Activated CD4-positive, alpha-beta T cell treated with anti-CD3 and anti-CD28 coated beads, Interleukin-2, Interleukin-6, amounts not matched to agents 100 ng/mL and 50 ng/mL, durations not matched to agents 16 hours and 8 hours (primary cell): Measurements from ENCODE around the gene BBOF1.
"Not testable (repeated sequence)": the region's sequence is repeated elsewhere in the genome, so short reads cannot be mapped to it uniquely, and the experiment has no call there.

ENCODE experiments used
- DNase-seq: peaks from one replicate; pipeline ENCODE4 v3.0.0-alpha.2; 2020

BBOF1 gene

GRCh38 chr14:74018586-74019407 lies at the start of gene BBOF1, which contains the start of gene ENTPD5:
Gene BBOF1, plus strand, starts transcription at chr14:74019349. Its CDS starts 130 bp downstream, at chr14:74019479.
Gene ENTPD5, minus strand, starts transcription at chr14:74019288. Its CDS starts 31,186 bp downstream, at chr14:73988102.
- peak; percentile 89 for DNase-seq

GRCh38 chr14:73973497-73973896 lies 45.7 kb upstream of the BBOF1 start:
- DNase-seq, result no peak

- no peak for DNase-seq
Measured at GRCh38 chr14:73976125-73976524, 43.0 kb upstream of the BBOF1 start.

- DNase-seq, result no peak
Measured at GRCh38 chr14:73977896-73978295, 41.3 kb upstream of the BBOF1 start.

- no peak for DNase-seq
Measured at GRCh38 chr14:73988065-73988464, 31.1 kb upstream of the BBOF1 start.

GRCh38 chr14:73988656-73989055 lies 30.5 kb upstream of the BBOF1 start:
- not testable (repeated sequence) for DNase-seq

GRCh38 chr14:73991092-73991491 lies 28.1 kb upstream of the BBOF1 start:
- DNase-seq, result no peak

- not testable (repeated sequence) for DNase-seq
Measured at GRCh38 chr14:73994926-73995325, 24.2 kb upstream of the BBOF1 start.

GRCh38 chr14:73995977-73996378 lies 23.2 kb upstream of the BBOF1 start:
- DNase-seq, result no peak

GRCh38 chr14:73996731-73997107 lies 22.4 kb upstream of the BBOF1 start:
- DNase-seq, result no peak

- DNase-seq, result no peak
Measured at GRCh38 chr14:73997108-73997943, 21.8 kb upstream of the BBOF1 start.

GRCh38 chr14:73997944-73998447 lies 21.2 kb upstream of the BBOF1 start:
- no peak for DNase-seq

- no peak for DNase-seq
Measured at GRCh38 chr14:73998726-73999125, 20.4 kb upstream of the BBOF1 start.

- DNase-seq, result not testable (repeated sequence)
Measured at GRCh38 chr14:74005664-74006063, 13.5 kb upstream of the BBOF1 start.

- DNase-seq, result no peak
Measured at GRCh38 chr14:74008843-74009499, 10.2 kb upstream of the BBOF1 start.

GRCh38 chr14:74014299-74014698 lies 4.8 kb upstream of the BBOF1 start:
- no peak for DNase-seq

- DNase-seq, result no peak
Measured at GRCh38 chr14:74015176-74015575, 4.0 kb upstream of the BBOF1 start.

- no peak for DNase-seq
Measured at GRCh38 chr14:74015963-74016362, 3.2 kb upstream of the BBOF1 start.

- DNase-seq, result peak; percentile 45
Measured at GRCh38 chr14:74018174-74018585, 969 bp upstream of the BBOF1 start.

GRCh38 chr14:74019408-74020137 lies 424 bp downstream of the BBOF1 start:
- DNase-seq, result no peak

- DNase-seq, result no peak
Measured at GRCh38 chr14:74022346-74022745, 3.2 kb downstream of the BBOF1 start.

GRCh38 chr14:74029136-74029535 lies 10.0 kb downstream of the BBOF1 start:
- no peak for DNase-seq
